ENCODE measurements around the gene TIAM2. TPM values are rescaled to one million over a fixed set of nuclear protein-coding genes. Genes with fewer than 3 reads are reported as not detected.

The TIAM2 gene
- polyA plus RNA-seq, 6 donors from 2014 or later, result 0.34 to 2.8 (median 0.58) TPM; not detected in 1

- DNase-seq (no peak), ATAC-seq (ENCODE audit: low read depth in 2 of 2) (no peak)
- Mint-ChIP-seq H3K36me3 (peaks cover 22 to 37% of the 10 kb centered on the region in 2 donors), H3K9me3 (no peaks in the 10 kb centered on the region), H3K27me3 (no peaks in the 10 kb centered on the region), H3K27ac (peak overlapping the region in 2 of 6 donors; percentile 53 to 58), H3K4me1 (peaks cover 0 to 5% (median 0%) of the 10 kb centered on the region in 3 donors), H3K4me3 (no peak overlapping the region)
These were observed 297.6 kb downstream of the TIAM2 start for GRCh38 chr6:155292711-155293110.

DNA sequence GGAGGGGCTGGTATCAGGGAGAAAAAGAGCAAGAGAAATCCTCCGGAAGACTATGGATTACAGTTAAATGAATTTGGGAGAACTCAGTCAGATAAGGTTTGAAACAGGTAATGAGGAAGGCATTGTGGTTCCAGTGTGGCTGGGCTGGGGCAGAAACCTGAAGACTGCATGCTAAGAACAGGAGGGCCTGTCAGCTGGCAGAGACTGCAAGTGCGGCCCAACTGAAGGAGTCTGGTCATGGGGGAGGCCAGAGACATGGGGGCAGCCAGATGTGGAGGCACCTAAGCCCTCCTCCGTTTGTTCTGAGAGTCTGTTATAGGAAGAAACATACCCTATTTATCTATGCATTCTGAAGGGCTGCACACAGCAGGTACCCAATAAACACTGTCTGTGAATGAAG, 302.6 kb downstream of the TIAM2 start:
- Mint-ChIP-seq H3K4me1 (peaks cover 0 to 7% (median 0%) of the 10 kb centered on the region in 3 donors), H3K36me3 (peaks cover 6 to 20% of the 10 kb centered on the region in 2 donors), H3K27me3 (no peaks in the 10 kb centered on the region), H3K4me3 (no peak overlapping the region), H3K9me3 (no peaks in the 10 kb centered on the region), H3K27ac (peak overlapping the region in 2 of 6 donors; percentile 37 to 77)
- no peak for DNase-seq
- no peak for ATAC-seq (ENCODE audit: low read depth in 2 of 2)

DNA sequence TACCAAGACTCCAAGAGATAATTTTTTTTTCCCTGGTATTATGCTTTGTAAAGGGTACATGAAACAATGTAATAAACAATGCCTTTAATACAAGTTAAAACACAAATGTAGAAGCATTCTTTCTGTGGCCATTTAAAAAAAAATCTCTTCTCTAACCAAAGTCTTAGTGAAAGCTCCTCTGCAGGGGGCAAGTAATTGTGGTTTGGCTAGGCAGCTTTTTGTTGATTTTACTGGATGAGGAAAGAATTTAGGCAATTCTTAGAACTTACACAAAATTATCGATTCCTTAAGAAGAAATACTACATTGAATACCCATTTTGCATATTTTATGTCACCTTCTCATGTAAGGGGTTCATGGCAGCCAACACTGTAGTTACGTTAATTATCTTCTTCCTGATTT, 306.8 kb downstream of the TIAM2 start:
- H3K27ac Mint-ChIP-seq, result no peak overlapping the region
- peaks cover 13 to 26% of the 10 kb centered on the region in 2 donors for H3K36me3 Mint-ChIP-seq
- ATAC-seq (ENCODE audit: low read depth in 2 of 2) (no peak), DNase-seq (no peak)
- H3K4me1 Mint-ChIP-seq, result peaks cover 5 to 10% (median 10%) of the 10 kb centered on the region in 3 donors
- no peaks in the 10 kb centered on the region for H3K27me3 Mint-ChIP-seq
- H3K4me3 Mint-ChIP-seq, result no peak overlapping the region
- H3K9me3 Mint-ChIP-seq, result no peaks in the 10 kb centered on the region

GRCh38 chr6:155303361-155303870, 308.3 kb downstream of the TIAM2 start:
- Mint-ChIP-seq H3K9me3 (no peaks in the 10 kb centered on the region), H3K27me3 (no peaks in the 10 kb centered on the region), H3K36me3 (peaks cover 13 to 26% of the 10 kb centered on the region in 2 donors), H3K4me3 (no peak overlapping the region), H3K27ac (no peak overlapping the region), H3K4me1 (peaks cover 5 to 13% (median 10%) of the 10 kb centered on the region in 3 donors)
- DNase-seq (no peak), ATAC-seq (ENCODE audit: low read depth in 2 of 2) (no peak)

DNA sequence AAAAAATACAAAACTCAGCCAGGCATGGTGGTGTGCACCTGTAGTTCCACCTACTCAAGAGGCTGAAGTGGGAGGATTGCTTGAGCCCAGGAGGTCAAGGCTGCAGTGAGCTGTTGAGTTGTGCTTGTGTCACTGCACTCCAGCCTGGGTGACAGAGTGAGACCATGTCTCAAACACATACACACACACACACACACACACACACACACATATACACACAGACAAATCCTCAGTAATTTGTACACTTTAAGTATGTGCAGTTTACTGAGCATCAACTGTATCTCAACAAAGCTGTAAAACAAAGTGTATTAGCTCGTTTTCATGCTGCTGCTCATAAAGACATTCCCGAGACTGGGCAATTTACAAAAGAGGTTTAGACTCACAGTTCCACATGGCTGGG, 311.8 kb downstream of the TIAM2 start:
- DNase-seq, result no peak
- Mint-ChIP-seq H3K4me1 (peaks cover 5 to 19% (median 12%) of the 10 kb centered on the region in 3 donors), H3K4me3 (no peak overlapping the region), H3K27me3 (no peaks in the 10 kb centered on the region), H3K9me3 (no peaks in the 10 kb centered on the region), H3K36me3 (peaks cover 24 to 26% of the 10 kb centered on the region in 2 donors), H3K27ac (peak overlapping the region in 1 of 6 donors; percentile 47)
- no peak for ATAC-seq (ENCODE audit: low read depth in 2 of 2)
